HG03521 (cell line): Measurements from ENCODE around the gene RTF2.

Experiments
- ATAC-seq: cut with Tn5 transposase; IDR thresholded peaks from one replicate; pipeline ENCODE4 v1.9.1; 2021; ENCODE audit warnings: mild to moderate bottlenecking, moderate library complexity; ENCODE audit not compliant: unreplicated experiment

Gene RTF2, protein sequence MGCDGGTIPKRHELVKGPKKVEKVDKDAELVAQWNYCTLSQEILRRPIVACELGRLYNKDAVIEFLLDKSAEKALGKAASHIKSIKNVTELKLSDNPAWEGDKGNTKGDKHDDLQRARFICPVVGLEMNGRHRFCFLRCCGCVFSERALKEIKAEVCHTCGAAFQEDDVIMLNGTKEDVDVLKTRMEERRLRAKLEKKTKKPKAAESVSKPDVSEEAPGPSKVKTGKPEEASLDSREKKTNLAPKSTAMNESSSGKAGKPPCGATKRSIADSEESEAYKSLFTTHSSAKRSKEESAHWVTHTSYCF

DNA sequence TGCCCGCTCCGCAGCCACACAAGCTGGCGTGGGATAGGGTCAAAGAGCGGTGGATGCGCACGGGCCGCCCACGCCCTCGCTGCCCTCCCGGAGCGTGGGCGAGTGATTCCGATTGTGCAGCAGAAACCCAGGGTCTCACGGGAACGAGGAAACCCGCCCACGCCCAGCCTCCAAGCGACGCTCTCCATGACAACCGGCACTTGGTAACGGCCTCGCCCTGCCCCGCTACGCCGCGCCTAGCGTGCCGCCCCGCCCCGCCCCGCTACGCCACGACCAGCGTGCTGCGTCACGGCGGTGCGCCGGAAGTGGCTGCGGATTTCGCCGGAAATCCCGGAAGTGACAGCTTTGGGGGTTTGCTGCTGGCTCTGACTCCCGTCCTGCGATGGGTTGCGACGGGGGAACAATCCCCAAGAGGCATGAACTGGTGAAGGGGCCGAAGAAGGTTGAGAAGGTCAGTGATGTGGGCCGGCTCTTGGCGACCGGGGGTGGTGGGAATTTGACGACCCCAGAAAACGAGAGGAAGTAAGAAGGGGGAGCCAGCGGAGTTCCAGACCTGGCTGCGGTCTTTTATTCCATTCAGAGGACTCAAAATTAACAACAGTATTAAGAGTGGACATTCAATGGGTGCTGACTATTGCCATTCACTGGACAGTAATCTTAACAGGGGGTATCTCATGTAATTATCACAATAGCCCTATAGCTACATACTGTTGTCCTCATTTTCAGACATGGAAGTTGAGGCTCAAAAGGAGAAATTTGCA lies at the start of gene RTF2:
RTF2 (plus strand) TSS at position 312 of the 761 bp plus-strand sequence; CDS start at position 383, 71 bp downstream.
- ATAC-seq = peak; percentile 98

DNA sequence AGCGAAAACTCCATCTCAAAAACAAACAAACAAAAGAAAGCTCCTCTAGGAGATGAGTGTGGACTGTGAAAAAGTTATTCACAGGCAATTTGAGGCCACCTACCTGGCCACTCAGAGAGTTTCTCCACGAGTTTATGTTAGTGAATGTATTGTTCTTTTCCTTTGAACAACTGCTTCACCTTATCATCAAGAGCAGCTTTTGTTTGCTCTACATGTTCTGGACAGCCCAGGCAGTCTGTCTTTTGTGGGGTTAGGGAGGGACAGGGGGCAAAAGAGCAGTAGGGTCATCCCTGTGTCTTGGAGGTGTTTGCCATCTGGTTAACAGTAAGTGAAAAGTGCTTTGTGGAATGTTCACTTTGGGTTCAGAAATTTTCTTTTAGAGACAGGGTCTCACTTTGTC lies 48.4 kb upstream of the RTF2 start:
- ATAC-seq = no peak

DNA sequence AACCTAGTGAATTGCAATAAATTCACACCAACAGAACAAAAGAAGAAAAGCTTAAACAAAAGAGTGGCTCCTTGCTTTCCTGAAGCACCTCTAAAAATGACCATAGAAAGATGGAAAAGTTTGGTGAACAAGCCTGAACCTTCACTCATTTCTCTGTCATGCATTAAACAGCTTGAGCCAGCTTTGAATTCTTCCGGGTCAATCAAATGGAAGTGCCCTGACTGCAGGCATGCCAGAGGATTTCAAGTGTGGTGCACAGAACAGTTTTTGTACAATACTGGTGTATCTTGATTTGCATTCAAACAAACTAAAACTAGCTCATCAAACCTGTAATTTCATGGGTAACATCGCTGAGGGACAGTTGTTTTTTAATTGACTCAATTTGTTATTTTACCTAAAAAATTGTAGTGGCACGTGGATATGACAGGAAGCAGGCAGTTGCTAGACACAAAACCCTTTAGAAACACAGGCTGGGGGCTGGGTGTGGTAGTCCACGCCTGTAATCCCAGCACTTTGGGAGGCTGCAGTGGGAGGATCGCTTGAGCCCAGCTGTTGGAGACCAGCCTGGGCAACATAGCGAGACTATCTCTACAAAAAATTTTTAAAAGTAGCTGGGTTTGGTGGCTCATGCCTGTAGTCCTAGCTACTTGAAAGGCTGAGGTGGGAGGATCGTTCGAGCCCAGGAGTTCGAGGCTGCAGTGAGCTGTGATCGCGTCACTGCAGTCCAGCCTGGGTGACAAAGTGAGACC lies 47.3 kb upstream of the RTF2 start:
- ATAC-seq = no peak

- no peak for ATAC-seq
Observed at GRCh38 chr20:56422076-56422823, 46.2 kb upstream of the RTF2 start.

GRCh38 chr20:56422824-56423189 lies 45.6 kb upstream of the RTF2 start:
- ATAC-seq = no peak

DNA sequence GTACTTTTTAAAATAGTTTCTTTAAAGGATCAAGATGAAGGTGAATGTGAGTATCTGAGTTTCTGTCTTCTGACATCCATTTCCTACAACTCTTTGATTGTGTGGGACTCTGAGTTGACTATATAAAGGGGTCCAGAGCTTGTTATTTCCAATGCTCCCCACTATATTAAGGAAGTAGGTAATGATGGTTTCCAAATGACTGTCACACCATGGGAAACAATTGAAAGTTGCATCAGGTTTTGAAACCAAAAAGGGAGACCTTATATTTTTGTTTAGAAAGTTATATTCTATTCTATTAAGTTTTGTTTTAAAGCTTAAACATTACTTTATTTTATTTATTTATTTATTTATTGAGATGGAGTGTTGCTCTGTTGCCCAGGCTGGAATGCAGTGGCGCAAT lies 45.2 kb upstream of the RTF2 start:
- ATAC-seq = no peak

- no peak for ATAC-seq
Observed at GRCh38 chr20:56423886-56424285, 44.5 kb upstream of the RTF2 start.

DNA sequence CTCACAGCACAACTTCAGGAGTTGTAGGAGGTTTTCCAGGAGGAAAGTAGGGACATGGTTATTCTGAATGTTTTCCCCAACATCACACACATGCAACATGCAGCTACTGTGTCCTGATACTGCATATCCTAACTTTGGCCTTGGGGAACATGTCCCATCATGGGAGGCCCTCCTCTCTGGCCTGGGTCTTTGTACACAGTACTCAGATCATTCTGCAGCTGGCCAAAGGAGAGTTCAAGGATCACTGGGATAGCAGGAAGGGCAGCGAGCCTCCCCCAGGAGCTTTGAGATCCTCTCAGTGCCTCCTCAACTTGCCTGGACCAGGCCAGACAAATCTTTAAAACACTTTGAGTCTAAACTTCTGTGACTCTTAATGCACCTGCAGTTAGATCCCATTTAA lies 43.5 kb upstream of the RTF2 start:
- no peak for ATAC-seq

DNA sequence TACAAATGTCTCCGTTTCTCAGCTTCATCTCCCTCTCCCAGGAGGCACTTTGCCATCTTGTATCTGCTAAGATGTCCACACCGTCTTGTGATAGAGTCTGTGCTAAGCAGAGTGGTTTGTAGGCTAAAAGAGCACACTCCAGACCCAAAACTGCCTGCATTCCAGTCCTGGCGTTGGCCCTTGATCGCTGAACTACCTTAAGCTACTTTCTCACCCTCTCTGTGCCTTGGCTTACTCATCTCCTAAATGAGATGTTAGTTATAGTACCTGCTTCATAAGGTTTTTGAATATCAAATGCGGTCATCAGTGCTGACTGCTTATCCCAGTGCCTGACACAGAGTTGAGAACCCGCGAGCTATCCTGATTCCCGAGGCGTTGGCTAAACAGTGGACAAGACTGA lies 42.4 kb upstream of the RTF2 start:
- no peak for ATAC-seq

DNA sequence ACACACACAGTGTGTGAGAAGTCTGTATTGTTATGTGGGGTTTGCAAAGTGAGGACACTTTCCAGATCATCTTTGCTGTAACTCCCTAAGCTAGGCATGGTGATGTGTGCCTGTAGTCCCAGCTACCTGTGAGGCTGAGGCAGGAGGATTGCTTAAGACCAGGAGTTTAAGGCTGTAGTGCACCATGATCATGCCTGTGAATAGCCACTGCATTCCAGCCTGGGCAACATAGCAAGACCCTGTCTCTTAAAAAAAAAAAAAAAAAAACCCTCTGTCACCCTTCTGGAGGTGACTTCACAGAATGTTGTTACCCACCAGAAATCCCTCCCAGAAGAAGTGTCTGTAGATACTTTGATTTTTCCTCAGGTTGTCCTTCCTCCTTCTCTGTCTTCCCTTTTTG lies 41.5 kb upstream of the RTF2 start:
- no peak for ATAC-seq

- no peak for ATAC-seq
Observed at GRCh38 chr20:56427797-56428196, 40.6 kb upstream of the RTF2 start.

GRCh38 chr20:56428410-56428809 lies 40.0 kb upstream of the RTF2 start:
- no peak for ATAC-seq

DNA sequence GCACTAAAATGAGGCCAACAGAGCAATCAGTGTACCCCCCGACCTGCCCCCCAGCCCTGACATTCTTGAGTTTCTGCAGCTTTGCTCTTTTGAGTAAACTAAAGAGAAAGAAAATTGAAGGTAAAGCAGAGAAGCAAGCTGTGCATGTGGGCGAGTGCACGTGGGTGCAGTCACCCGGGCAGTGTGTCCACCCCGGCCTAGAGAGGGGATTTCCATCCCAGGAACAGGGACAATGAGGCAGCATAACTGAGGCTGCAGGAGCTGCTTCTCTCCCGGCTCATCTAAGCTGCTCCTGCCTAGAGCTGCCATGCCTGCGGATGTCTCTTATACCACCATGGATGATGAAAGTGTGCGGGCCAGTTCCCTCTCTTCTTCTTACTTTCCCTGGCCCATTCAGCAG lies 39.5 kb upstream of the RTF2 start:
- no peak for ATAC-seq

DNA sequence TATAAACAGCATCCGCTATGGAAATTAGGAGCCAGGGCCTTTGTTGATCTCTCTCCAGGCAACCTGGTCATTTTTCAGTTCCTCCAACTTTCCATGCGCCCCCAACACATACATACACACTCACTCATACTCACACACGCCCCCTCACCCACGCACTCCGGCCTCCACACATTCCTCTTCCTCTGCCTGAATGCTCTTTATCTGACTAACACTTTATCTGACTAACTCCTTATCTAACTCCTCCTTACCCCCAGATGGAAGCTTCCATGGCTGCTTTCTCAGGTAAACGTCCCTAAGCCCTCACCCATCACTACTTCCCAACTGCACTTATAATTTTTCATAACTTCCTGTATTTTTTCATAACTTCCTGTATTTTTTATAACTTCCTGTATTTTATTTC lies 38.9 kb upstream of the RTF2 start:
- no peak for ATAC-seq

- no peak for ATAC-seq
Observed at GRCh38 chr20:56429941-56430340, 38.5 kb upstream of the RTF2 start.

- no peak for ATAC-seq
Observed at GRCh38 chr20:56430461-56430860, 38.0 kb upstream of the RTF2 start.

DNA sequence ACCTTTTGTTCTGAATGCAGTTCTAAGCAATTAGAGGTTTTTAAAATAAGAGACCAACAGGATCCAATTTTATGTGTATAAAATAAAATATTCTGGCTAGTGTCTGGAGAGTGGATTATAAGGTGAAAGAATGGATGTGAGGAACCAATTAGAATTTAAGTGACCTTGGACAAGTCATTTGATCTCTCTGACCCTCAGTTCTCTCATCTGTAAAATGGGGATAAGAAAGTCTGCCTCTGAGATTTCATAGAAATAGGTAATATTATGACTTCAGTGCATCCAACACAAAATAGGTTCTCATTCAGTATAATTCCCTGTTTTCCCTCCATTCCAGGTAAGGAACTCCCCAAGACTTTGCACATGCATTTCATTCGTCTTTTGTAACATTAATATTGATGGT lies 37.5 kb upstream of the RTF2 start:
- no peak for ATAC-seq

GRCh38 chr20:56431471-56431870 lies 37.0 kb upstream of the RTF2 start:
- ATAC-seq = no peak

GRCh38 chr20:56433221-56433879 lies 35.1 kb upstream of the RTF2 start:
- no peak for ATAC-seq

DNA sequence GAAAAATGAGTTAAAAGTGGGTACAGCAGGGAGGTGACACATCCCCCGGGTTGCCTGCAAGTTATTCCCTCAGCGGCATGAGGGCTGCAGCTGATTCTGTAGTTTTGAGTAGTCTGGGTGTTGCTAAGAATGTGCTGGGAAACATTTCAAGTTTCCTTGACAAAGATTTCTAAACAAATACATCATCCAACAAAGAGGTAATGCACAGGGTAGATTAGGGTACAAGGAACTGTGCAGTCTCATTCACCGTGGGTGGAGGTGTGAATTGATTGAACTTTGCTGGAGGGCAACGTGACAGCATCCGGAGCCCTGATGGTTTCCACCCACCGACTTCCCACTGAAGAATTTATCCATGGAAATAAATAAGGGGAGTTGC lies 34.6 kb upstream of the RTF2 start:
- no peak for ATAC-seq
